HG03060 (cell line): ENCODE measurements around the gene ZNF544.
"Not testable (repeated sequence)": the region's sequence is repeated elsewhere in the genome, so short reads cannot be mapped to it uniquely, and the experiment has no call there.

Source experiments
- ATAC-seq: cut with Tn5 transposase; IDR thresholded peaks from one replicate; pipeline ENCODE4 v1.9.1; 2021; ENCODE audit warnings: low read depth, moderate number of reproducible peaks; ENCODE audit not compliant: unreplicated experiment

Gene ZNF544

DNA sequence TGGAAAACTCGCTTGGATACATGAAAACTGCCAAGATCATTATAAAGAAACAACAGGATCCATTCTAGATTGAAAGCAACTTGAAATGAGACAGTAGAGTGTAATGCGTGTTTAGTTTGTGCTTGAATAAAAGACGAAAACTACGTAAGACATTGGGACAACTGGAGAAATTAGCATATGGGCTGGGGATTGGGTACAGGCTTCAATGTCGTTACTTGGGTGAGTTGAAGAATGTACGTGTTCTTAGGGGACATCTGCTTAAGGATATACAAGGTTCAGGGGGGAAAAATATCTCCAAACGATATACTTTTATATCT, 76.0 kb downstream of the ZNF544 start:
- ATAC-seq, result no peak

DNA sequence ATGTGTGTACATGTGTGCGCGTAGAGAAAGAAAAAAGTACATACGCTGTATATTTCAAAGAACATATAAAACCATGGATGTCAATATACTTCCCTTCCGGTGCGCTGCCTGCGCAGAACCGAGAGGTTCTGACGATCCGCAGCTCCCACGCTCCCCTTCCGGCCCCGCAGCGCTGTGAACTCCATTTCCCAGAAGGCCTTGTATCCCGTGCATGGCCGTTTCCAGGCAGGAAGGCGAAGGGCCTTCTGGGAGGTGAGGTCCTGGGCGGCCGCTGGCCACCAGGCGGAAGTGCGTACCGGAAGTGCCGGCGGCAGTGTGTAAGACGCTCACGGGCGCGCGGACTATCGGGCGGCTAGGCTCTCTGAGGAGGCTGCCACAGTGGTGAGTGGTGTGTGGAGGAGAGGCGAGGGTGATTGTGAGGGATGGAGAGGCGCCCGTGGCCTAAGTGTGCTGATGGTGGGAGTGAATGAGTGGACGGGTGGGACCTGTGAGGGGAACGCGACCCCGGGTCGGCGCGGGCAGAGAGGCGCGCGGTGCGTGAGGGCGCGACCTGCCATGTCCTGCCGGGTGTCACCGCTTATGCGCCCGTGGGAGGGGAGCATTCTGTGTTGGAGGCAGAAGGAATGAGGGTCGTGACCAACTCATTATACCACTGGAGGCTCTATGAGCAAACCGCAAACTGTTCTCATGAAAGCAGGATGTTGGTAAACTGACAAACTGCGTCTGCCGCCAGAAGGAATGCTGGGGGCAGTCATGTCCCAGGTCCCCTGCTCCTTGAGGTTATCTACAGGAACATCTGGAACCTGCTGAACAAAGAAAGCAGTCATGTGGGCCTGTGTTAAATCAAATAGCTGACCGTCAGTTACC, 76.6 kb downstream of the ZNF544 start, which contains the start of gene ERVK3-1:
TSS of gene ERVK3-1 (plus strand) at position 313 of the 867 bp plus-strand sequence. CDS start 6,792 bp downstream, outside the sequence.
- ATAC-seq, result peak; percentile 87

DNA sequence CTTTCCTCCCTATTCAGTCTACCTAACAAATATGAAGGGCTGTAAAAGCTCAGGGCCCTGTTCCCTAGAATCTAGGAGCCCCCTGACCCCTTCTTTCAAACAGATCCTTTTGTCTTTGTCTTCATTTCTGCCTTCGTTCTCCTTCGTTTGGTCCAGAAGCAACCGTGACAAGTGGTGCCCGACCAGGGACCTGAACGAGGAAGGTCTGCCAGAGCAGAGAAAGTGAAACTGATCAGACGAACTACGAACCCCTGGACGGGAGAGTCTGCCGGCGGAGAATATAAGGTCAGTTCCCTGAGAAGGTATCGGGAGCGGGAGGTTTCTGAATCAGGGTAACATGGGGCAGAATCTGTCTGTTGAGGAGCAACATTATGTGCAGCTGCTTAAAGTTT, 77.2 kb downstream of the ZNF544 start:
- no peak for ATAC-seq

GRCh38 chr19:58307736-58308135, 79.0 kb downstream of the ZNF544 start:
- ATAC-seq, result no peak

DNA sequence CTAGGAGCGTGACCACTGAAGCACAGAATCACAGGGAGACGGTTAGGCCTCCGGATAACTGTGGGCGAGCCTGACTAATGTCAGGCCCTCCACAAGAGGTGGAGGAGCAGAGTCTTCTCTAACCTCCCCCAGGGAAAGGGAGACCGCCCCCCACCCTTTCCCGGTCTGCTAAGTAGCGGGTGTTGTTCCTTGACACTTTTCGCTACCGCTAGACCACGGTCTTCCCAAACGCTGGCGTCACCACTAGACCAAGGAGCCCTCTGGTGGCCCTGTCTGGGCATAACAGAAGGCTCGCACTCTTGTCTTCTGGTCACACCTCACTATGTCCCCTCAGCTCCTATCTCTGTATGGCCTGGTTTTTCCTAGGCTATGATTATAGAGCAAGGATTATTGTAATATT, 82.0 kb downstream of the ZNF544 start:
- ATAC-seq, result not testable (repeated sequence)

GRCh38 chr19:58311345-58311865, 82.7 kb downstream of the ZNF544 start:
- no peak for ATAC-seq
